Measurements from ENCODE around the gene HCFC1R1.

HCFC1R1 gene

DNA sequence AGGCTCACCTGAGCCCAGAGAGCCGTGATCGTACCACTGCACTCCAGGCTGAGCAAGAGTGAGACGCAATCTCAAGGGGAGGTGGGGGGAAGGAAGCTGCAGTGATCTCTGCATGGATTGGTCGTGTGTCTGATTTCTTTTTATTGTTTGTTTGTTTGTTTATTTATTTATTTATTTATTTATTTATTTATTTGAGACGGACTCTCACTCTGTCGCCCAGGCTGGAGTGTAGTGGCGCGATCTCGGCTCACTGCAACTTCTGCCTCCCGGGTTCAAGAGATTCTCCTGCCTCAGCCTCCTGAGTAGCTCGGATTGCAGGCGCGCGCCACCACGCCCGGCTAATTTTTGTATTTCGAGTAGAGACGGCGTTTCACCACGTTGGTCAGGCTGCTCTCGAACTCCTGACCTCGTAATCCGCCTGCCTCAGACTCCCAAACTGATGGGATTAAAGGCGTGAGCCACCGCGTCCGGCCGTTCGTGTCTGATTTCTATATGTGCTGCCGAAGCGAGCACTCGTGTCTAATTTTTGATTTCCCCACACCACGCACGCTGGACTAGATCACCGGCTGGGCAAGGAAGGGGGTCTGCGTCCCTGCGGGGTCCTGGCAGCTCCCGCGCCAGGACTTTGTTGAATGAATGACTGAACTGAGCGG is 4.0 kb downstream of the HCFC1R1 start (continued):
- TF ChIP-seq ZNF692 (tag by site-specific recombination; IDR thresholded peaks at IDR 0.05) (no peak), PRDM4 (tag by site-specific recombination; IDR thresholded peaks at IDR 0.05) (no peak), ZNF610 (tag by site-specific recombination; IDR thresholded peaks at IDR 0.05; ENCODE audit: borderline replicate concordance) (no peak), ZBTB11 (tag by site-specific recombination; conservative IDR thresholded peaks at IDR 0.05; ENCODE audit: low read depth) (peak; percentile 72), ZNF266 (tag by site-specific recombination; IDR thresholded peaks at IDR 0.05; ENCODE audit: low read depth) (peak; percentile 94), SETDB1 (IDR thresholded peaks at IDR 0.05; ENCODE audit: insufficient read length, low read length) (no peak), ZFHX2 (tag by site-specific recombination; conservative IDR thresholded peaks at IDR 0.05) (no peak), ZNF560 (tag by site-specific recombination; IDR thresholded peaks at IDR 0.05; ENCODE audit: borderline replicate concordance) (peak; percentile 80; the same call in 1 of the 2 replicates), ZNF175 (tag by site-specific recombination; IDR thresholded peaks at IDR 0.05) (no peak), RBAK (tag by site-specific recombination; IDR thresholded peaks at IDR 0.05) (0 out of 2 replicates have a peak, but pooled peaks have one; percentile 61), ZNF571 (tag by site-specific recombination; IDR thresholded peaks at IDR 0.05) (no peak), CTCF (tag by site-specific recombination; IDR thresholded peaks at IDR 0.05) (no peak), ZBTB48 (tag by site-specific recombination; IDR thresholded peaks at IDR 0.05) (no peak), ZSCAN23 (tag by site-specific recombination; IDR thresholded peaks at IDR 0.05) (no peak), ZNF707 (tag by site-specific recombination; IDR thresholded peaks at IDR 0.05) (no peak), ZNF747 (tag by site-specific recombination; IDR thresholded peaks at IDR 0.05) (no peak), HOXD13 (CRISPR knock-in tag; IDR thresholded peaks at IDR 0.05; ENCODE audit: borderline replicate concordance) (no peak), ZNF558 (tag by site-specific recombination; IDR thresholded peaks at IDR 0.05) (peak; percentile 75; the same call in 1 of the 2 replicates), OSR2 (tag by site-specific recombination; IDR thresholded peaks at IDR 0.05) (no peak), ZNF639 (tag by site-specific recombination; IDR thresholded peaks at IDR 0.05) (peak; percentile 56)
- TF ChIP-seq, protein P1, sequence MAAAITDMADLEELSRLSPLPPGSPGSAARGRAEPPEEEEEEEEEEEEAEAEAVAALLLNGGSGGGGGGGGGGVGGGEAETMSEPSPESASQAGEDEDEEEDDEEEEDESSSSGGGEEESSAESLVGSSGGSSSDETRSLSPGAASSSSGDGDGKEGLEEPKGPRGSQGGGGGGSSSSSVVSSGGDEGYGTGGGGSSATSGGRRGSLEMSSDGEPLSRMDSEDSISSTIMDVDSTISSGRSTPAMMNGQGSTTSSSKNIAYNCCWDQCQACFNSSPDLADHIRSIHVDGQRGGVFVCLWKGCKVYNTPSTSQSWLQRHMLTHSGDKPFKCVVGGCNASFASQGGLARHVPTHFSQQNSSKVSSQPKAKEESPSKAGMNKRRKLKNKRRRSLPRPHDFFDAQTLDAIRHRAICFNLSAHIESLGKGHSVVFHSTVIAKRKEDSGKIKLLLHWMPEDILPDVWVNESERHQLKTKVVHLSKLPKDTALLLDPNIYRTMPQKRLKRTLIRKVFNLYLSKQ (tag by site-specific recombination; IDR thresholded peaks at IDR 0.05; ENCODE audit: borderline replicate concordance) = peak; percentile 51; the same call in 1 of the 2 replicates
- TF ChIP-seq, protein P2, sequence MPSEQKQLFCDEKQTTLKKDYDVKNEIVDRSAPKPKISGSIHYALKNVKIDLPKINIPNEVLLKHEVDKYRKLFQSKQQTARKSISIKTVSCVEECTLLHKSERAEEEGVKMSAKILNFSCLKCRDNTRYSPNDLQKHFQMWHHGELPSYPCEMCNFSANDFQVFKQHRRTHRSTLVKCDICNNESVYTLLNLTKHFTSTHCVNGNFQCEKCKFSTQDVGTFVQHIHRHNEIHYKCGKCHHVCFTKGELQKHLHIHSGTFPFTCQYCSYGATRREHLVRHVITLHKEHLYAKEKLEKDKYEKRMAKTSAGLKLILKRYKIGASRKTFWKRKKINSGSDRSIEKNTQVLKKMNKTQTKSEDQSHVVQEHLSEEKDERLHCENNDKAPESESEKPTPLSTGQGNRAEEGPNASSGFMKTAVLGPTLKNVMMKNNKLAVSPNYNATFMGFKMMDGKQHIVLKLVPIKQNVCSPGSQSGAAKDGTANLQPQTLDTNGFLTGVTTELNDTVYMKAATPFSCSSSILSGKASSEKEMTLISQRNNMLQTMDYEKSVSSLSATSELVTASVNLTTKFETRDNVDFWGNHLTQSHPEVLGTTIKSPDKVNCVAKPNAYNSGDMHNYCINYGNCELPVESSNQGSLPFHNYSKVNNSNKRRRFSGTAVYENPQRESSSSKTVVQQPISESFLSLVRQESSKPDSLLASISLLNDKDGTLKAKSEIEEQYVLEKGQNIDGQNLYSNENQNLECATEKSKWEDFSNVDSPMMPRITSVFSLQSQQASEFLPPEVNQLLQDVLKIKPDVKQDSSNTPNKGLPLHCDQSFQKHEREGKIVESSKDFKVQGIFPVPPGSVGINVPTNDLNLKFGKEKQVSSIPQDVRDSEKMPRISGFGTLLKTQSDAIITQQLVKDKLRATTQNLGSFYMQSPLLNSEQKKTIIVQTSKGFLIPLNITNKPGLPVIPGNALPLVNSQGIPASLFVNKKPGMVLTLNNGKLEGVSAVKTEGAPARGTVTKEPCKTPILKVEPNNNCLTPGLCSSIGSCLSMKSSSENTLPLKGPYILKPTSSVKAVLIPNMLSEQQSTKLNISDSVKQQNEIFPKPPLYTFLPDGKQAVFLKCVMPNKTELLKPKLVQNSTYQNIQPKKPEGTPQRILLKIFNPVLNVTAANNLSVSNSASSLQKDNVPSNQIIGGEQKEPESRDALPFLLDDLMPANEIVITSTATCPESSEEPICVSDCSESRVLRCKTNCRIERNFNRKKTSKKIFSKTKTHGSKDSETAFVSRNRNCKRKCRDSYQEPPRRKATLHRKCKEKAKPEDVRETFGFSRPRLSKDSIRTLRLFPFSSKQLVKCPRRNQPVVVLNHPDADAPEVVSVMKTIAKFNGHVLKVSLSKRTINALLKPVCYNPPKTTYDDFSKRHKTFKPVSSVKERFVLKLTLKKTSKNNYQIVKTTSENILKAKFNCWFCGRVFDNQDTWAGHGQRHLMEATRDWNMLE (tag by site-specific recombination; conservative IDR thresholded peaks at IDR 0.05; ENCODE audit: low read depth) = peak; percentile 91

Data from HEK293 (cell line).